ENCODE data around the gene DBR1. TPM values are rescaled to one million over a fixed set of nuclear protein-coding genes. Genes with fewer than 3 reads are reported as not detected.

DBR1 gene
- total RNA-seq, 2 experiments from 2014 or later = 23.1 to 24.6 TPM

DNA sequence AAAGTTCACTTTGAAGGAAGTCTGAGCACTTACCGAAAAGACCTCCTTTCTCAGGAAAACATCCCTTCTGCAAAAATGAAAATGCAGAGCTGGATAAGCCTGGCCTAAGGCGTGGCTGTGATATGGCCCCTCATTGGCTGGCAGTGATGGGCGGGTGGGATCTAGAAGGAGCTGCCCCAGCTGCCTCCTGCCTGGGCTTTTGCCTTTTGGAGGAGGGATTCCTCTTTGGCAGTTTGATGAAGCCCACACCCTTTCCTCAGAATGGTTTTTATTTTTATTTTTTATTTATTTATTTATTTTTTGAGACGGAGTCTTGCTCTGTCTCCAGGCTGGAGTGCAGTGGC is 55.3 kb downstream of the DBR1 start:
- Mint-ChIP-seq H3K27me3 (peaks cover 54% of the 10 kb centered on the region), H3K4me1 (ENCODE audit: low read depth) (peaks cover 9% of the 10 kb centered on the region), H3K27ac (no peak overlapping the region), H3K36me3 (ENCODE audit: low read depth) (no peaks in the 10 kb centered on the region), H3K9me3 (no peaks in the 10 kb centered on the region), H3K4me3 (no peak overlapping the region)
- peaks cover 13 to 20% of the 10 kb centered on the region in 2 experiments for H3K27me3 ChIP-seq (ENCODE audit: control insufficient read depth in 1 of 2, insufficient read depth in 2 of 2, low read length in 2 of 2)
- TF ChIP-seq, protein P1, sequence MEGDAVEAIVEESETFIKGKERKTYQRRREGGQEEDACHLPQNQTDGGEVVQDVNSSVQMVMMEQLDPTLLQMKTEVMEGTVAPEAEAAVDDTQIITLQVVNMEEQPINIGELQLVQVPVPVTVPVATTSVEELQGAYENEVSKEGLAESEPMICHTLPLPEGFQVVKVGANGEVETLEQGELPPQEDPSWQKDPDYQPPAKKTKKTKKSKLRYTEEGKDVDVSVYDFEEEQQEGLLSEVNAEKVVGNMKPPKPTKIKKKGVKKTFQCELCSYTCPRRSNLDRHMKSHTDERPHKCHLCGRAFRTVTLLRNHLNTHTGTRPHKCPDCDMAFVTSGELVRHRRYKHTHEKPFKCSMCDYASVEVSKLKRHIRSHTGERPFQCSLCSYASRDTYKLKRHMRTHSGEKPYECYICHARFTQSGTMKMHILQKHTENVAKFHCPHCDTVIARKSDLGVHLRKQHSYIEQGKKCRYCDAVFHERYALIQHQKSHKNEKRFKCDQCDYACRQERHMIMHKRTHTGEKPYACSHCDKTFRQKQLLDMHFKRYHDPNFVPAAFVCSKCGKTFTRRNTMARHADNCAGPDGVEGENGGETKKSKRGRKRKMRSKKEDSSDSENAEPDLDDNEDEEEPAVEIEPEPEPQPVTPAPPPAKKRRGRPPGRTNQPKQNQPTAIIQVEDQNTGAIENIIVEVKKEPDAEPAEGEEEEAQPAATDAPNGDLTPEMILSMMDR (IDR thresholded peaks at IDR 0.05) = no peak
- H3K9me3 ChIP-seq (ENCODE audit: control insufficient read depth in 1 of 2, insufficient read depth in 1 of 2, low read length in 2 of 2) = no peaks in the 10 kb centered on the region
- H3K36me3 ChIP-seq (ENCODE audit: insufficient read depth, low read length) = no peaks in the 10 kb centered on the region
- intact Hi-C loops (cut with DNase I, micrococcal nuclease) = loop anchor here (1.0 kb wide), 1 partner anchor 51 kb away; no protein-coding TSS in a partner anchor
- ChIA-PET POLR2A (no interaction called here), CTCF (no interaction called here)
- H3K4me1 ChIP-seq (ENCODE audit: insufficient read depth, low read length) = peaks cover 12% of the 10 kb centered on the region
- no peak for ATAC-seq (ENCODE audit: poor library complexity)
- no peak overlapping the region for H3K4me3 ChIP-seq (ENCODE audit: low read length)
- no peak overlapping the region for H3K27ac ChIP-seq (ENCODE audit: low read depth in 1 of 2, low read length in 2 of 2)
- DNase-seq = no peak

DNA sequence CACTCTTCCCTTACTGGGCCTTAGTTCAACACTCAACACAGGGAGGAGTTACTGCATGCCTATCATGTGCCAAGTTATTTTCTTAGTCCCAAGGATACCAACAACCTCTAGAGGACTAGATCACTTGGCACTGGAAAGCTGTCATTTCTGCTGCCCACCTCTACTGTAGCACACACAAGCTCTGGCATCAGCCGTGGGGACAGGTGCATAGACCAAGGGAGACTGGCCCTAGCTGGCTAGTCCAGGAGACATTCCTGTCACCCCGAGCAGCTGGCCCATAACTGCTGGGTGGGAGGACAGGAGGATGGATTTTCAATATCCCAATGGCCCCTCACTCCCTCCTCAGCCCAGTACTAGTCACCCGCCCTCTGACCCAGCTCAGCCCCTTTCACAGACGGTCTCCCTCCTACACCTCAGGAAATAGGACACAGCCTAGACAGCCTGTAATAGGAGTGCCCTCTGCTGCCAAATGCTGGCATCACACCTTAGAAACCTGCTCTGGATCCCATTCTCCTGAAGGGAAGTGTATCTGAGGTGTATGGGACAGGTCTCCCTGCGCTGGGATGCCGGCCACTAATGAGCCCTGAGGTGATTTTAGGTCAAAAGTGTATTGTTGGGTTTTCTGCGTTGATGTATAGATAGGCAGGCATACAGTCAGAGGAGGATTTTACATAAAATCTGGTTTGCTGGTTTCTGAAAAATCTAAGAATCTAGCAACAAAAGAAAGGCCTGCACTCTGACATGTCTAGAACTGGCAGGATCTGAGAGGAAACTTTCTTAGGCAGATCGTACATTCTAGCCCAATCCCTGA is 55.9 kb downstream of the DBR1 start:
- no peak overlapping the region for H3K4me3 Mint-ChIP-seq
- TF ChIP-seq, protein P1 (IDR thresholded peaks at IDR 0.05) = peak; percentile 74
- Histone ChIP-seq H3K4me1 (ENCODE audit: insufficient read depth, low read length) (peaks cover 12% of the 10 kb centered on the region), H3K36me3 (ENCODE audit: insufficient read depth, low read length) (no peaks in the 10 kb centered on the region), H3K4me3 (ENCODE audit: low read length) (no peak overlapping the region), H3K27ac (ENCODE audit: low read depth in 1 of 2, low read length in 2 of 2) (no peak overlapping the region), H3K9me3 (ENCODE audit: control insufficient read depth in 1 of 2, insufficient read depth in 1 of 2, low read length in 2 of 2) (no peaks in the 10 kb centered on the region), H3K27me3 (ENCODE audit: control insufficient read depth in 1 of 2, insufficient read depth in 2 of 2, low read length in 2 of 2) (peaks cover 16 to 26% of the 10 kb centered on the region in 2 experiments)
- peaks cover 60% of the 10 kb centered on the region for H3K27me3 Mint-ChIP-seq
- intact Hi-C loops (cut with DNase I, micrococcal nuclease) = loop anchor here (1.0 kb wide), 1 partner anchor 51 kb away; no protein-coding TSS in a partner anchor
- H3K9me3 Mint-ChIP-seq = no peaks in the 10 kb centered on the region
- ATAC-seq (ENCODE audit: poor library complexity) (no peak), DNase-seq (peak; percentile 12 to 60 (median 36))
- H3K4me1 Mint-ChIP-seq (ENCODE audit: low read depth) = peaks cover 9% of the 10 kb centered on the region
- CTCF ChIA-PET = no interaction called here
- POLR2A ChIA-PET = no interaction called here
- no peak overlapping the region for H3K27ac Mint-ChIP-seq
- no peaks in the 10 kb centered on the region for H3K36me3 Mint-ChIP-seq (ENCODE audit: low read depth)

DNA sequence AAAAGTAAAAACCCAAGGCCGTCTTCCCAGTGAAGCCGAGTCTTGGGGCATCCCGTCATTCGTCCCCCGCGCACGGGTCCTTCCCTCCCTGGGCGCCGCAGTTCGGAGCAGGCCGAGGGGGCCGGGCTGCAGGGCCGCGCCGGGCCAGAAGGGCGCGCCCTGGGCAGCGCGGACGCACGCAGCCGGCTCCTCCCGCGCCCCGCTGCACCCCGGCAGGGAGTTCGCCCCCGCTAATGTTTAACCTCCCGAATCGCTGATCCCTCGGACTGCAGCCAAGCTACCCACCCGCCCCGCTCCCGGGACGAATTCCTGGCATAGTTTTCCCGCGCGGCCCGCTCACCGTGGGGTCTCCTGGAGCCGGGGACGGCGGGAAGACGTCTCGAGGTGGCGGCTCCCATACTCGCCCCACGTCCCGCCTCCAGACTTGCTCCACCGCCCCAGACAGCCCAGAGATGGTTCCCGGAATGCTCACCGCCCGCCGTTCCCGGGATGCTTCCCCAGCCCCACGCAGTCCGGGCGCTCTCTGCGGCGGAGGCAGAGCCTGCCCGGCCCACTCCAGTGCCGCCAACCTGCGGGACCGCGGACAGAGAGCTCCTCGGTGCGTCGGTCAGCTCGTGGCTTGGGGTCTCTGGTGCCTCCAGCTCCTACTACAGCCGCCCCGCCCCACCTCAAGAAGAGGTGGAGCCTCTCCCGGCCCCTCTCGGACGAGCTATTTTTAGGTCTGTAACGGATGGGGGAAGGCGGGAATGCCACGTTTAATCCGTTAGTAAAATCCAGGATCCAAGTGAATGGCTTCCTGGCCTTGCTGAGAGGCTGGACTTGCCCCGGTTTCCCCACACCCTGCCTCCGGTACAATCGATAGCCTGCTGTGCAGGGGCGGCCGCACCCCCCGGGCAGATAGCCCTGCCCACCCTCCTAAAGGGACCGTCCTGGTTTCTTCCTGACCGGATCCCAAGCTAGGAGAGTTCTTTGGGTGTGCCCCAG is 59.4 kb downstream of the DBR1 start, which contains the start of gene DZIP1L:
Gene DZIP1L (minus strand): TSS at position 621 of the 984 bp plus-strand sequence. CDS start 11,637 bp downstream, outside the sequence.
- DNase-seq = peak in 5 of 14 experiments; percentile 9 to 54 (median 27)
- Mint-ChIP-seq H3K27ac (no peak within 1 kb of the TSS), H3K9me3 (no peaks in the 10 kb centered on the region), H3K4me1 (ENCODE audit: low read depth) (peaks cover 9% of the 10 kb centered on the region), H3K4me3 (peak within 1 kb of the TSS; percentile 84), H3K36me3 (ENCODE audit: low read depth) (no peaks in the 10 kb centered on the region), H3K27me3 (peaks cover 71% of the 10 kb centered on the region)
- H3K27ac ChIP-seq (ENCODE audit: low read depth in 1 of 2, low read length in 2 of 2) = no peak within 1 kb of the TSS
- no peaks in the 10 kb centered on the region for H3K36me3 ChIP-seq (ENCODE audit: insufficient read depth, low read length)
- H3K9me3 ChIP-seq (ENCODE audit: control insufficient read depth in 1 of 2, insufficient read depth in 1 of 2, low read length in 2 of 2) = no peaks in the 10 kb centered on the region
- intact Hi-C loops (cut with DNase I, micrococcal nuclease) = no loop called here
- H3K4me1 ChIP-seq (ENCODE audit: insufficient read depth, low read length) = peaks cover 12% of the 10 kb centered on the region
- H3K4me3 ChIP-seq (ENCODE audit: low read length) = peak within 1 kb of the TSS; percentile 61
- peak; percentile 73 for ATAC-seq (ENCODE audit: poor library complexity)
- POLR2A ChIA-PET = no interaction called here
- H3K27me3 ChIP-seq (ENCODE audit: control insufficient read depth in 1 of 2, insufficient read depth in 2 of 2, low read length in 2 of 2) = peaks cover 23 to 45% of the 10 kb centered on the region in 2 experiments
- CTCF ChIA-PET = no interaction called here
- TF ChIP-seq, protein P1 (IDR thresholded peaks at IDR 0.05) = peak; percentile 45
